ENCODE results near the gene AHNAK.

The AHNAK gene

GRCh38 chr11:62538470-62539237 is 8.0 kb downstream of the AHNAK start:
- DNase-seq = no peak

DNA sequence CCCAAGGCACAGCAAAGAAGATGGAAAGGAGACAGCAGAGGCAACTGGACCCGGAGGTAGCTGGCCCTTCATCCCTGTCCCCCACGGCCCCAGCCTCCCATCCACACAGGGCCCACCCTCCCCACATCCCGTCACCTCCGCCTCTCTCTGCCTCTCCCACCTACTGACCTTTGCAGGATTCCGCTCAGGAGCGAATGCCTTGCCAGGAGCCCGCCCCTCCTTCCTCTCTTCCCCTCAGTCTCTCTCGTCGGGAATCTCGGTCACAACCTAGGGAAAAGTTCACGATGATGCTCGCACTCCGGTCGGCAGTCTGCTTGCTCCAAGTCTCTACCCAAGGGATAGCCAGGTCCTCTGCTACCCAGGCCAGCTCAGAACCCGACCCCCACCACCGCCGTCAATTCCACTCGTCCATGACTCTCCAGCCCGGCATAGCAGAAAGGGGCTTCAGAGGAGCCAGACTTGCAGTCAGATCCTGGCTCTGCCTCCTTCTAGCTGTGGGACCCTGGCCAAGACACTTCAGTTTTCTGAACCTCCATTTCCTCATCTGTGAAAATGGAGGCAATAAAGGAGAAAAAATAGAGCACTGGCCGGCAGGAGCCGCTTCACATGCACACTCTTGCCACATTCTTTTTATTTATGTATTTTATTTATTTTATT is 10.2 kb downstream of the AHNAK start:
- DNase-seq = no peak

- no peak for DNase-seq
Measured at GRCh38 chr11:62535802-62536201, 10.8 kb downstream of the AHNAK start.

DNA sequence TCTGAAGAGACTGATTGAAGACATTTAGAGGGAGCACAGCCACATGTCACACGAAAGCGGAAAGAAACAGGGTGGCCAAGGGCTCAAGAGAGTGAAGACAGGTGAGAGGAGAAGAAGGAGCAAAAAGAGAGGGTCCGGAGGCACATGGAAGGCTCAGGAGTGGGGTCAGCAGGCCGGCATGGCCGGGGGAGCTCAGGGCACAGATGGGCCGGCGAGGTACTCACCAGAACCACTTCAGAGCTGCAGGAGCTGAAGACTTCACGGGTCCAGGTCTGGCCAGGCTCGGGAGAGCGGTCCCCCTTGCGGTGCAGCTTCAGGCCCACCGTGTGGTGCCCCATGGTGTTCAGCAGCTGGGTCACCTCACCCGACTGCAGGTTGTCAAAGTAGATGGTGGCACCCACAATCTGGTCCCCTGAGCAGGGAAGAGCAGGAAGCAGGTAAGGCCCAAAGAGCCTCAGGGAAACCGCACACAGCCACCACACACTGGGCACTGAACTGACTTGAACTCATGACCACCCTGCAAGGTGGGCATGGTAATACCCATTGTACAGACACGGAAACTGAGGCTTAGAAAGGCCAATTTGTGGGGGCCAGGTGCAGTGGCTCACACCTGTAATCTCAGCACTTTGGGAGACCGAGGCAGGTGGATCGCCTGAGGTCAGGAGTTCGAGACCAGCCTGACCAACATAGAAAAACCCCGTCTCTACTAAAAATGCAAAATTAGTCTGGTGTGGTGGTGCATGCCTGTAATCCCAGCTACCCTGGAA is 11.6 kb downstream of the AHNAK start:
- DNase-seq = no peak

DNA sequence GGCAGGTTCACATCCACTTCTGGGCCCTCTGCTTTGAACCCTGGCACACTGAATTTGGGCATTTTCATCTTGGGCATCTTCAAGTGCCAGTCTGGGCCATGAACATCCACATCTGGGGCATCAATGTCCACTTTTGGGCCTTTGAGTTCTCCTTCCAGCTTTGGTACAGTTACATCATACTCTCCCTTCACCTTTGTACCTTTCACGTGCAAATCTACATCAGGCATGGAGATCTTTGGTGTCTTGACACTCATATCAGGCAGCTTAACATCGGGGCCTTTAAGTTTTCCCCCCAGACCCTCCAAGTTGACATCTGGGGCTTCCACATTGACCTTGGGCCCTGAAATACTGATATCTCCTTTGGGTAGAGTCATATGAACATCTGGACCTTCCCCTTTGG is 14.5 kb downstream of the AHNAK start:
- no peak for DNase-seq

DNA sequence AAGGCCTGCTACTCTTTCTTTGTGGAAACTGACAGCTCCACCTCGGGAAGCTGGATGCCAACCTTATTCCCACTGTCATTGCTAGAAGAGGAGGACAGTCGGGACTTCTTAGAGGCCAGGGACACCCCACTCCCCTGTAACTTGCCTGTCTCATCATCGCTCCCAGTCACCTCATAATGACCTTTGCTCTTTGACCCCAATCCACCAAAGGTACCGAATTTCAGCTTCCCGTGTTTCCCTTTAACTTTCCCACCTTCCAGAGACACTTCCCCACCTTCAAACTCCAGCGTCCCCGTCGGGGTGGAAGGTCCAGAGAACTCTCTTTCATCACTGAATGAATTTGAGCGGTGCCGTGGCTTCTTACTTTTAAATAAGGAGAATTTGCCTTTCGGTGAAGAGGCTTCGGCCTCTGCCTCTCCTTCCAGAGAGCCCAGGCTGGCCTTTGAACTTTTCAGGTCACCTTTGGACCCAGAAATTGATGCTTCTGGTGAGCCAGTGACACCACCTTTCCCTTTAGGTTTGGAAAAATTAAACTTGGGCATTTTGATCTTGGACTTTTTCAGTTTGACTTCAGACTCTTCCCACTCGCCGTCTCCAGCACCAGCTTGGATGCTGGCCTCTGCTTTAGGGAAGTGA is 29.8 kb downstream of the AHNAK start:
- no peak for DNase-seq

DNA sequence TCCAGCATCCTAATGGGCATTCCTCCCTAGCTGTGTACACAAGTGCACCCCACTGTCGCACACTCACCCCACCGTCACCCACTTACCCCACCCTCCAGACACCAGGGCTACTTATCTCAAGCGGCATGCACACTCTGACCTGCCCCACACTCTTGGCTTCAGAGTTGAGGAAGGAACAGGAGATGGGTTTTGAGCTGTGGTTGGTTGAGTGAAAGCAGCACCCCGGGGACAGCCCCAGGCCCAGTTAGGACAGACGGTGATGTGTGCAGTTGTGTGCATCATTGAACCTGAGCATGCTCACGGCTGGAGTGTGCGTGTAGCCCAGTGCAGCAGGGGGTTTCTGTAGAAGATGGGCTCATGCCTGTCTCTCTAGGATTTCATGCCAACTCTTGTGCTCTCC is 32.5 kb downstream of the AHNAK start:
- DNase-seq = no peak

GRCh38 chr11:62513626-62514025 is 33.0 kb downstream of the AHNAK start:
- no peak for DNase-seq

GRCh38 chr11:62512961-62513360 is 33.6 kb downstream of the AHNAK start:
- DNase-seq = no peak

DNA sequence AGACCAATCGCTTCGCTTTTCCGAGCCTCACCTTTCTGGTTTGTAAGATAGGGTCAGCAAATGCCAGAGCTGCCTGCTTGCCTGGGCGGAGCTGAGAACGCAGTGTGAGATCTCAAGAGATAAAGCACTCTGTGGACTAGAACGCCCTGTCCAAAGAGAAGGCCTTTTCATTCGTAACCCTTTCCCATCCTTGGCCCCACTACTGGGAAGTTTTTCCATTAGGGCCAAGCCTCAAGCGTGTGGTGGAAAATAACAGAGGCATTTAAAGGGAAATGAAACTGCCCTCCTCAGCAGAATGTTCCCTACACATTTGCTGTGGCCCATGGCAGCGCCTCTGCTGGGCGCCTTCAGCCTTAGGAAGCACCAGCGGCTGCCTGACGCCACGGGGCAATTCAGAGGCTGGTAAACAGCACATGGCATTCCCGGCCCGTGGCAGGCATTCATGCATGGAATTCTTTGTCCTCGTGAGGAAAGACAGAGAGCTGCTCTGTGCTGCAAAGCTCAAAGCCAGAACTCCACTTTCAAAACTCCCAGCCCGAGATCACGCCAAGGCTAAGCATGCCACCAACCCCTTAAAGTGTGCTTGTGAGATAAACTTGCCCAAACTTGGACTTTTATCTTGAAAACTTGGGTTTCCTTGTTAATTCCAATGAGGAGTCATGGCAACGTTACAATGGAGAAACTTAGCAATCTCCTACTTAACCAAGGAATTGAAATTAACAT is 38.1 kb downstream of the AHNAK start:
- DNase-seq = peak in 54 of 56 donors; percentile 30 to 87 (median 66)

- DNase-seq = no peak
Measured at GRCh38 chr11:62507125-62507422, 39.5 kb downstream of the AHNAK start.

DNA sequence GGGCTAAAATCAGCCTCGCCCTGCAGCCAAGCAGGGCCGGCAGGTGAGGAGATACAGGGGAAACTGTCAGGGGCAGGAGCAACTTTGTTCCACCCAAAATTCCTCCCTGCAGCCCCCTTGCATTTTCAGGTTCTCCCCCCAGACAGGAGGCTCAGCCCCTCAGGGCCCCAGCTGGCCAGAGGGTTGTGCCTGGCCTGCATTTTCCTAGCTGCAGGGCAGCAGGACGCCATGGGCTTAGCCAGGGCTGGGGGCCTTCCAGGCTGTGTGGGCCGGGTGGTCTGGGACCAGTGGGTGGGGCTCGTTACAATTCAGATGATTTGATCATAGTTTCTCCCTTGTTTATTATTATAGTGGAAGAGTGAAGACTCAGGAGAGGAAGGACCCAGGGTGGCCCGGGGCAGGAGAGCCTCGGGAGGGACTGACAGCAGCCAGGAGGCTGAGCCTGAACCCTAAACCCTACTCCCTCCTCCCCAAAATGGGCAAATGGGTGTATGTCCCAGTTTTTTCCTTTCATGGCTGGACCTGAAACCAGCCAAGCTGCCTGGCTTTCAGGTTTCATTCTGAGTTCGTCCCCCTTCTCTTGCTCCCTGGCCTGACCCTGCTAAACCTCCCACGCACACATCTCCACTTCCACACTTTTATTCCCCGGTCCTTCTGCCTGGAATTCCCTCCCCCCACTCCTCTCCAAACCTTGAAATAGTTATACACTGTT is 40.0 kb downstream of the AHNAK start:
- no peak for DNase-seq

DNA sequence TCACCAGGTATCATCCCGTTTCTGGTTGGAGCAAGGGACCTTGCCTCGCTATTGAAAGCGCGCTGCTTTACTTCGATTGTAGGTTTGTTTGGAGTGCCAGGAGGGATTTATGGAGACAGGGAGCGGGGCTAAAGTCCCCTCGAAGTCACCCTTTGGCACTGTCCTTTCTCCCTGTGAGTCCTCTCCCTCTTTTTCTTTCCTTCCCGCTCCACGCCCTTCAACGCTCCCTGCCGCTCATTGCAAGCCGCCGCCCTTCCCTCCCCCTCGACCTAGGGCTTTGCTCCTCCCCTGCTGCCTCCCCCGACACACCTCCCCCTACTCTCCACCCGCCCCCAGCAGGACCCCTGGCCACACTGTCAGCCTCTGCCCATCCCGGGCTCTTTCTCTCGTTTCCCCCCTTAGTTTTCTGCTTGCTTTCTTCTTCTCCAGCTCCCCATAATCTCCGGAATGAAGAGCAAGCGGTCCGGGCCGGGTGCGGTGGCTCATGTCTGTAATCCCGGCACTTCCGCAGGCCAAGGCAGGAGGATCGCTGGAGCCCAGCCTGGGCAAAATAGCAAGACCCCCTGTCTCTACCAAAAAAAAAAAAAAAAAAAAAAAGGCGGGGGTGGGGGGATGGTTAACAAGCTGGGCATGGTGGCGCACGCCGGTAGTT is 41.0 kb downstream of the AHNAK start:
- DNase-seq = peak in 10 of 56 donors; percentile 2 to 46 (median 11)

DNA sequence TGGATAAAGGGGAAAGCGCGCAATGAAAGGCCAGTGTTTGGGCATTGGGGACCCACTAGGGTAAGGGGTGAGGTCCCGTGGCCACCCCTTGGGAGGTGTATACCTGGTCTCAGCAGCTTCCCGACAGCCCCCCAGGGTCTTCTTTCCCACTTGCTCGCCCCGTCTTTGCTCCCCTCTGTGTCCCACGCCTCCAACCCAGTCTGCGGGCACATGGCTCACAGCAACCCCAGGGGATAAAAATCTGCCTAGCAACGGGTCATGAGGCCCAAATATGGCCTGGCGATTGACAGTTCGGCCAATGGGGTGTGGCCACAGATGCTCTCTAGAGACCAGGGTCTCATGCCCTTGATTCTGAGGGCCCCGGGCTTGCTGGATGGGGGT is 41.6 kb downstream of the AHNAK start:
- DNase-seq = peak in 7 of 56 donors; percentile 5 to 46 (median 13)

DNA sequence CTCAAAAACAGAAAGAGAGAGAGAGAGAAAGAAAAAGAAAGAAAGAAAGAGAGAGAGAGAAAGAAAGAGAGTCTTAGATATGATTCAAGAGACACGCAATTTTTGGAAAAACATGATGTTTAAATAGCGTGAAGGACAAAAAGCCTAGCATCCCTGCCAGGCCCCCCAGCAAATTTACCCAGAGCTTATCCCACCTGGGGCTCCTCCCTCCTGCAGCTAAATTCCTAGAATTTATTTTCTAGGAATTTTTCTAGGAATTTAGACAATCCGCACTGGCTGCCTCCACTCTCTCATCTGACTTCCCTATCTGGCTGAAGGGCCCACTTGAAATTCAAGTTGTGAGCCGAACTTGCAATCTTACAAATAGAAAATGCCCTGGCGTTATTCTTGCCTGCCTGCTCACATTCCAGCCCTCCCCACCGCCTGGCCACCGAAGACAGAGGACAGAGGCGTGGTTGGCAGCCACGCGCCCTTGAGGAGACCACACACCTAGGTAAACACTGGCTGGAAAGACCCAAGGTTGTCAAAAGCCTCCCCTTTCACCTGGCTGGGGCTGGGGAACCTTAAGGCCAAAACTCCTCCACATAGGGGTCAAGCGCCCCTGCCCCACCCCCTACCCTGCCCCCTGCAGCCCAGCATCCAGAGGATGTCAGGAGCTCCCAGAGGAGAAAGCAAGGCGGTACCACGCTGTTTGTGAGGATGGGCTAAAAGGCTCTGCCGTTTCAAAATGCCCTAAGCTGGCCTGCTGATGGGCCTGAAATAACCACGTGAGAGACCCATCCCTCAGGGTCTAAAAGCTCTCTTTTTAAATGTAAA is 42.2 kb downstream of the AHNAK start:
- DNase-seq = no peak

DNA sequence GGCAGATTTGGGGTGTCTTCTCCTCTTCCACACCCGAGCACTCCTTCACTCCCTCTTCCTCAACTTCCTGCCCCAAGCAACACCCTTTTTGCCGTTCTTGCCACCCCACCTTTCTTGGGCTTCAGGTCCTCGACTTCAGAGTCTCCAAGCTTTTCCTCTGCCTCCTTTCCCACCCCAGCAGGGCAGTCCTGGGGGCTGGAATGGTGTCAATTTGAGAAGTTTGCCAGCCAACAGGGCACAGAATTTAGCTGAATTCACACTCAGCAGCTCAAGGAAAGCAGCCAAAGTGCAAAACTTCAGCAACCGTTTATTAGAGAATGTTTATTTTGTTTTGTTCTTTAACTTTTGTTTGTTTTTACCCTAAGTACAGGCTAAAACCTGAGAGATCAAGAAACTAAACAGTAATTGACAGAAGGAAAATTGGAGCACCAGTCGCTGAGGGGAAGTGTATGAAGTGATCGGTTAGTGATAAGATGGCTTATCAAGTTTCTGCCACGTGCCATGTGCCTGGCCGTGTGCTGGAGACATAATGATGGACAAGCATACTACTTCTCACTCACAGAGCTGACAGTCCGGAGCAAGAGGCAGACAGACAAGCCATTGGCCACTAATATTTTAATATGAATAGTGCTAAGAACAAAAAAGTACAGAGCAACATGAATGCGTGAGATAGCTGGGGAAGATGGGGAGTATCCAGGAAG is 44.4 kb downstream of the AHNAK start:
- peak in 3 of 56 donors; percentile 10 to 38 (median 31) for DNase-seq

DNA sequence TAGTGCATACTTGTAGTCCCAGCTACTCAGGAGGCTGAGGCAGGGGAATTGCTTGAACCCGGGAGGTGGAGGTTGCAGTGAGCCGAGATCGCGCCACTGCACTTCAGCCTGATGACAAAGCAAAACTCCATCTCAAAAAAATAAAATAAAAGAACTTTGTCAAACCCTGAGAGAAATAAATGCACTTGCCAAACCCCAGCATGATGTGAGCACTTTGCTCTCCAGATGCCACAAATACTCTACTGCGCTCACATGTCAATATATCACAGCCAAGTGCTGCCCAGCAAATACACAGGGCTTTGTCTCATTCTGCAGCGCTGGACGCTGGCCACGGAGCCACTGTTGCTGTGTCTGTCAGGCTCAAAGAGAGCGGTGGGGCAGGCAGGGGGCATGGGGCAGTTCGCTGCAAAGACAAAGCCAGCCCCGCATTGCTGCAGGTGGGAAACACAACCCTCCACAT is 45.1 kb downstream of the AHNAK start:
- DNase-seq = peak in 54 of 56 donors; percentile 13 to 95 (median 82)

- DNase-seq = no peak
Measured at GRCh38 chr11:62500650-62501030, 46.0 kb downstream of the AHNAK start.
